T47D (cell line): Measurements from ENCODE around the gene ZFYVE19.

Experiments used
- DNase-seq, 2 experiments: peaks; one replicate each; pipeline versions ENCODE4 v3.0.0 to v3.0.0-alpha.2; 2011 to 2012; ENCODE audit warnings: low read depth in 1 of 2, low spot score in 1 of 2
- JUND ChIP-seq: IDR thresholded peaks from 2 replicates; pipeline ENCODE4 v1.6.1; 2012; ENCODE audit warnings: low read depth
- in situ Hi-C: cut with HindIII; loops from 2 replicates; pipeline ENCODE4 v1.10.0; 2016; ENCODE audit warnings: low sequenced_read_pairs, low pct_unique_long_range_greater_than_20kb

The ZFYVE19 gene

GRCh38 chr15:40769274-40770146 is 37.4 kb upstream of the ZFYVE19 start, which contains the start of gene C15orf62:
Gene C15orf62 (plus strand): TSS chr15:40769980. CDS start chr15:40770496, 516 bp downstream.
- in situ Hi-C loops: no loop called here
- DNase-seq: no peak
- no peak for TF ChIP-seq JUND

- TF ChIP-seq JUND: no peak
- no peak for DNase-seq
- in situ Hi-C loops: no loop called here
These were observed 36.7 kb upstream of the ZFYVE19 start for GRCh38 chr15:40770147-40770721.

GRCh38 chr15:40771242-40771641 is 35.6 kb upstream of the ZFYVE19 start:
- no peak for TF ChIP-seq JUND
- in situ Hi-C loops: no loop called here
- no peak for DNase-seq

- in situ Hi-C loops: no loop called here
- TF ChIP-seq JUND: no peak
- DNase-seq: no peak
These were observed 34.9 kb upstream of the ZFYVE19 start for GRCh38 chr15:40772014-40772413.

GRCh38 chr15:40773496-40773895 is 33.4 kb upstream of the ZFYVE19 start:
- DNase-seq: no peak
- in situ Hi-C loops: no loop called here
- no peak for TF ChIP-seq JUND

GRCh38 chr15:40773902-40774301 is 33.0 kb upstream of the ZFYVE19 start:
- no peak for TF ChIP-seq JUND
- in situ Hi-C loops: no loop called here
- DNase-seq: no peak

- DNase-seq: no peak
- TF ChIP-seq JUND: no peak
- in situ Hi-C loops: no loop called here
These were observed 31.9 kb upstream of the ZFYVE19 start for GRCh38 chr15:40775007-40775406.

- peak in 1 of 2 experiments; percentile 41 for DNase-seq
- in situ Hi-C loops: no loop called here
- TF ChIP-seq JUND: no peak
These were observed 31.0 kb upstream of the ZFYVE19 start for GRCh38 chr15:40775740-40776536.

GRCh38 chr15:40776537-40777141 is 30.2 kb upstream of the ZFYVE19 start:
- in situ Hi-C loops: no loop called here
- peak; percentile 77 to 98 for DNase-seq

GRCh38 chr15:40782609-40783227 is 24.2 kb upstream of the ZFYVE19 start:
- in situ Hi-C loops: no loop called here
- DNase-seq: peak in 1 of 2 experiments; percentile 91
- no peak for TF ChIP-seq JUND

More at GRCh38 chr15:40776537-40777141, 30.2 kb upstream of the ZFYVE19 start:
- peak; percentile 33; the same call in 1 of the 2 replicates for TF ChIP-seq JUND

- TF ChIP-seq JUND: no peak
- in situ Hi-C loops: no loop called here
- DNase-seq: peak in 1 of 2 experiments; percentile 52
These were observed 21.7 kb upstream of the ZFYVE19 start for GRCh38 chr15:40785164-40785563.

GRCh38 chr15:40785814-40786213 is 21.1 kb upstream of the ZFYVE19 start:
- in situ Hi-C loops: no loop called here
- peak in 1 of 2 experiments; percentile 90 for DNase-seq
- TF ChIP-seq JUND: no peak
